ENCODE measurements around the gene NR4A3. TPM values are rescaled to one million over a fixed set of nuclear protein-coding genes. Genes with fewer than 3 reads are reported as not detected.

Gene NR4A3
- total and polyA plus RNA-seq, 10 donors = 0.32 to 6.7 (median 2.2) TPM

- 86 to 93% (median 89%) methylated on average over 4 of the region's 4 CpGs for WGBS, 5 donors
- H3K4me3 ChIP-seq = no peak overlapping the region
- H3K27ac ChIP-seq = no peak overlapping the region
- H3K9me3 ChIP-seq = no peaks in the 10 kb centered on the region
- TF ChIP-seq CTCF (IDR thresholded peaks at IDR 0.05 in 8 of 11, conservative IDR thresholded peaks at IDR 0.05 in 3 of 11) (no peak), POLR2A (IDR thresholded peaks at IDR 0.05) (no peak)
- DNase-seq = no peak
- H3K4me1 ChIP-seq = no peaks in the 10 kb centered on the region
- H3K27me3 ChIP-seq (replicated peaks in 1 of 7) = no peaks in the 10 kb centered on the region
- no peaks in the 10 kb centered on the region for H3K36me3 ChIP-seq
- intact Hi-C loops (cut with DNase I; ENCODE audit: low total_unique reads) = no loop called here
Observed at GRCh38 chr9:99845063-99845462, 23.4 kb downstream of the NR4A3 start.

GRCh38 chr9:99848447-99848846 is 26.8 kb downstream of the NR4A3 start:
- no peak for TF ChIP-seq POLR2AphosphoS5 (IDR thresholded peaks at IDR 0.05)
- TF ChIP-seq CTCF (IDR thresholded peaks at IDR 0.05 in 8 of 11, conservative IDR thresholded peaks at IDR 0.05 in 3 of 11) = no peak
- no peak for TF ChIP-seq POLR2A (IDR thresholded peaks at IDR 0.05)
- H3K4me3 ChIP-seq = no peak overlapping the region
- no peaks in the 10 kb centered on the region for H3K27me3 ChIP-seq (replicated peaks in 1 of 7)
- no peaks in the 10 kb centered on the region for H3K36me3 ChIP-seq
- H3K4me1 ChIP-seq = peaks cover 11 to 23% (median 15%) of the 10 kb centered on the region in 6 donors
- no peak overlapping the region for H3K27ac ChIP-seq
- 92 to 96% (median 93%) methylated on average over 7 of the region's 7 CpGs for WGBS, 5 donors
- DNase-seq = no peak
- H3K9me3 ChIP-seq = no peaks in the 10 kb centered on the region
- intact Hi-C loops (cut with DNase I; ENCODE audit: low total_unique reads) = no loop called here

GRCh38 chr9:99850736-99851499 is 29.2 kb downstream of the NR4A3 start:
- DNase-seq = no peak
- TF ChIP-seq CTCF (IDR thresholded peaks at IDR 0.05 in 8 of 11, conservative IDR thresholded peaks at IDR 0.05 in 3 of 11) (no peak), POLR2A (IDR thresholded peaks at IDR 0.05) (no peak), POLR2AphosphoS5 (IDR thresholded peaks at IDR 0.05) (no peak)
- WGBS, 5 donors = 20 to 38% (median 32%) methylated on average over 2 of the region's 2 CpGs
- no peaks in the 10 kb centered on the region for H3K36me3 ChIP-seq
- no peaks in the 10 kb centered on the region for H3K27me3 ChIP-seq (replicated peaks in 1 of 7)
- H3K4me3 ChIP-seq = no peak overlapping the region
- H3K4me1 ChIP-seq = peaks cover 11 to 23% (median 15%) of the 10 kb centered on the region in 6 donors
- H3K9me3 ChIP-seq = no peaks in the 10 kb centered on the region
- H3K27ac ChIP-seq = peak overlapping the region in 2 of 8 donors; percentile 1 to 11
- intact Hi-C loops (cut with DNase I; ENCODE audit: low total_unique reads) = no loop called here

GRCh38 chr9:99851500-99851822 is 29.8 kb downstream of the NR4A3 start:
- intact Hi-C loops (cut with DNase I; ENCODE audit: low total_unique reads) = no loop called here
- H3K4me1 ChIP-seq = peaks cover 11 to 23% (median 15%) of the 10 kb centered on the region in 6 donors
- no peaks in the 10 kb centered on the region for H3K27me3 ChIP-seq (replicated peaks in 1 of 7)
- no peaks in the 10 kb centered on the region for H3K9me3 ChIP-seq
- H3K4me3 ChIP-seq = no peak overlapping the region
- no peaks in the 10 kb centered on the region for H3K36me3 ChIP-seq
- 1 to 6% (median 2%) methylated on average over 2 of the region's 2 CpGs for WGBS, 5 donors
- no peak for DNase-seq
- TF ChIP-seq CTCF (IDR thresholded peaks at IDR 0.05 in 8 of 11, conservative IDR thresholded peaks at IDR 0.05 in 3 of 11) (no peak), POLR2A (IDR thresholded peaks at IDR 0.05) (no peak), POLR2AphosphoS5 (IDR thresholded peaks at IDR 0.05) (no peak)
- peak overlapping the region in 2 of 8 donors; percentile 1 to 11 for H3K27ac ChIP-seq
